Mesendoderm (in vitro differentiated cells): ENCODE measurements around the gene CREB5.

Experiments used
- DNase-seq: peaks from one replicate; pipeline ENCODE4 v3.0.0; 2013
- H2AK5ac ChIP-seq: 2 replicates; pipeline ENCODE4 v1.6.1; 2013; ENCODE audit warnings: low read length, inconsistent platforms
- H2BK120ac ChIP-seq: 2 replicates; pipeline ENCODE4 v1.6.1; 2013; ENCODE audit warnings: low read depth, mild to moderate bottlenecking, low read length, moderate library complexity, mixed read lengths
- H2BK15ac ChIP-seq: replicated peaks from 2 replicates; pipeline ENCODE4 v1.6.1; 2013; ENCODE audit warnings: low read depth, mild to moderate bottlenecking, moderate library complexity
- H2BK5ac ChIP-seq: 2 replicates; pipeline ENCODE4 v1.6.1; 2013; ENCODE audit warnings: low read length, inconsistent platforms
- H3K18ac ChIP-seq: 2 replicates; pipeline ENCODE4 v1.6.1; 2013; ENCODE audit warnings: mild to moderate bottlenecking, low read length, mixed read lengths
- H3K23ac ChIP-seq: one replicate; pipeline ENCODE4 v1.6.1; 2013; ENCODE audit warnings: low read length
- H3K27ac ChIP-seq: 2 replicates; pipeline ENCODE4 v1.5.1; 2013; ENCODE audit warnings: low read depth, mild to moderate bottlenecking, inconsistent platforms, low read length, moderate library complexity
- H3K27me3 ChIP-seq: 2 replicates; pipeline ENCODE4 v1.6.1; 2013; ENCODE audit warnings: low read length, control low read depth, mild to moderate bottlenecking, inconsistent platforms; ENCODE audit not compliant: insufficient read depth, poor library complexity
- H3K36me3 ChIP-seq: 2 replicates; pipeline ENCODE4 v1.6.1; 2013; ENCODE audit warnings: low read length, inconsistent platforms; ENCODE audit not compliant: control insufficient read depth, insufficient read depth
- H3K4ac ChIP-seq: one replicate; pipeline ENCODE4 v1.6.1; 2013; ENCODE audit warnings: low read depth, mild to moderate bottlenecking, low read length, moderate library complexity
- H3K4me1 ChIP-seq: 2 replicates; pipeline ENCODE4 v1.6.1; 2013; ENCODE audit warnings: low read depth, low read length, inconsistent platforms; ENCODE audit not compliant: control insufficient read depth
- H3K4me2 ChIP-seq: 2 replicates; pipeline ENCODE4 v1.6.1; 2013; ENCODE audit warnings: low read length
- H3K4me3 ChIP-seq: 2 replicates; pipeline ENCODE4 v1.5.1; 2013; ENCODE audit warnings: mild to moderate bottlenecking, low read length
- H3K56ac ChIP-seq: one replicate; pipeline ENCODE4 v1.6.1; 2013; ENCODE audit warnings: low read length
- H3K79me1 ChIP-seq: 2 replicates; pipeline ENCODE4 v1.6.1; 2013; ENCODE audit warnings: low read length, inconsistent platforms
- H3K79me2 ChIP-seq: 2 replicates; pipeline ENCODE4 v1.6.1; 2013; ENCODE audit warnings: mild to moderate bottlenecking, low read length; ENCODE audit not compliant: control insufficient read depth, insufficient read depth
- H3K9ac ChIP-seq: 2 replicates; pipeline ENCODE4 v1.6.1; 2013; ENCODE audit warnings: low read length, inconsistent platforms
- H4K5ac ChIP-seq: one replicate; pipeline ENCODE4 v1.6.1; 2013; ENCODE audit warnings: low read length
- H4K8ac ChIP-seq: one replicate; pipeline ENCODE4 v1.6.1; 2013; ENCODE audit warnings: low read depth, mild to moderate bottlenecking, control low read depth, low read length, moderate library complexity
- WGBS: extraction: QIAGEN DNeasy Blood & Tissue Kit; methylation state at CpG from one replicate; pipeline ENCODE4 v1.1.7; 2013; ENCODE audit warnings: low lambda C conversion rate, missing lambda C conversion rate; ENCODE audit not compliant: insufficient coverage; ENCODE audit errors: extremely low coverage; 5-methylcytosine and 5-hydroxymethylcytosine counted together

CREB5 gene

GRCh38 chr7:28804990-28805389, 392.7 kb downstream of the CREB5 start:
- Histone ChIP-seq H3K18ac (no peak overlapping the region), H4K5ac (no peak overlapping the region), H3K4me2 (no peak overlapping the region), H3K79me2 (no peaks in the 10 kb centered on the region), H3K4ac (no peak overlapping the region), H3K27me3 (no peaks in the 10 kb centered on the region), H3K36me3 (no peaks in the 10 kb centered on the region), H2BK15ac (no peak overlapping the region), H3K23ac (no peak overlapping the region), H3K27ac (no peak overlapping the region), H2BK5ac (no peak overlapping the region), H4K8ac (no peak overlapping the region), H3K79me1 (no peaks in the 10 kb centered on the region), H3K4me1 (no peaks in the 10 kb centered on the region), H3K56ac (no peak overlapping the region), H2AK5ac (no peak overlapping the region), H3K9ac (no peak overlapping the region), H3K4me3 (no peak overlapping the region), H2BK120ac (no peak overlapping the region)
- no CpG with 5 or more reads among the region's 4 CpGs for WGBS
- DNase-seq = no peak

GRCh38 chr7:28806841-28807240, 394.5 kb downstream of the CREB5 start:
- DNase-seq = peak; percentile 40
- no peak overlapping the region for H2BK5ac ChIP-seq
- no peak overlapping the region for H3K27ac ChIP-seq
- no peak overlapping the region for H2BK120ac ChIP-seq
- H3K79me2 ChIP-seq = no peaks in the 10 kb centered on the region
- no peak overlapping the region for H3K4ac ChIP-seq
- H3K27me3 ChIP-seq = no peaks in the 10 kb centered on the region
- H3K23ac ChIP-seq = no peak overlapping the region
- no CpG with 5 or more reads among the region's 7 CpGs for WGBS
- no peak overlapping the region for H3K4me2 ChIP-seq
- H4K5ac ChIP-seq = no peak overlapping the region
- H3K18ac ChIP-seq = no peak overlapping the region
- H2BK15ac ChIP-seq = no peak overlapping the region
- no peaks in the 10 kb centered on the region for H3K36me3 ChIP-seq
- no peak overlapping the region for H3K4me3 ChIP-seq
- no peaks in the 10 kb centered on the region for H3K79me1 ChIP-seq
- no peaks in the 10 kb centered on the region for H3K4me1 ChIP-seq
- no peak overlapping the region for H2AK5ac ChIP-seq
- H3K56ac ChIP-seq = no peak overlapping the region
- H3K9ac ChIP-seq = no peak overlapping the region
- no peak overlapping the region for H4K8ac ChIP-seq

- WGBS = no CpG with 5 or more reads among the region's 6 CpGs
- no peak for DNase-seq
Measured at GRCh38 chr7:28807396-28807994, 395.2 kb downstream of the CREB5 start.

GRCh38 chr7:28808796-28809533, 396.6 kb downstream of the CREB5 start:
- H3K27me3 ChIP-seq = no peaks in the 10 kb centered on the region
- H2BK120ac ChIP-seq = no peak overlapping the region
- no peaks in the 10 kb centered on the region for H3K4me1 ChIP-seq
- no peaks in the 10 kb centered on the region for H3K79me2 ChIP-seq
- H3K36me3 ChIP-seq = no peaks in the 10 kb centered on the region
- H2AK5ac ChIP-seq = no peak overlapping the region
- H3K27ac ChIP-seq = no peak overlapping the region
- no CpG with 5 or more reads among the region's 23 CpGs for WGBS
- H3K56ac ChIP-seq = no peak overlapping the region
- H3K4me3 ChIP-seq = no peak overlapping the region
- no peak overlapping the region for H3K4me2 ChIP-seq
- H3K9ac ChIP-seq = no peak overlapping the region
- no peak overlapping the region for H4K8ac ChIP-seq
- no peak overlapping the region for H2BK15ac ChIP-seq
- H2BK5ac ChIP-seq = no peak overlapping the region
- H3K18ac ChIP-seq = no peak overlapping the region
- peak; percentile 47 for DNase-seq
- H3K79me1 ChIP-seq = no peaks in the 10 kb centered on the region
- H3K23ac ChIP-seq = no peak overlapping the region
- no peak overlapping the region for H3K4ac ChIP-seq
- H4K5ac ChIP-seq = no peak overlapping the region

More at GRCh38 chr7:28807396-28807994, 395.2 kb downstream of the CREB5 start:
- Histone ChIP-seq H3K23ac (no peak overlapping the region), H3K79me1 (no peaks in the 10 kb centered on the region), H3K18ac (no peak overlapping the region), H2BK5ac (no peak overlapping the region), H3K4me3 (no peak overlapping the region), H2BK15ac (no peak overlapping the region), H4K5ac (no peak overlapping the region), H2BK120ac (no peak overlapping the region), H3K27ac (no peak overlapping the region), H3K79me2 (no peaks in the 10 kb centered on the region), H3K9ac (no peak overlapping the region), H3K4me1 (no peaks in the 10 kb centered on the region), H3K4me2 (no peak overlapping the region), H3K27me3 (no peaks in the 10 kb centered on the region), H2AK5ac (no peak overlapping the region), H3K4ac (no peak overlapping the region), H4K8ac (no peak overlapping the region), H3K56ac (no peak overlapping the region), H3K36me3 (no peaks in the 10 kb centered on the region)

GRCh38 chr7:28811008-28811407, 398.7 kb downstream of the CREB5 start:
- Histone ChIP-seq H3K27ac (no peak overlapping the region), H3K9ac (no peak overlapping the region), H3K27me3 (no peaks in the 10 kb centered on the region), H2BK120ac (no peak overlapping the region), H3K4me1 (no peaks in the 10 kb centered on the region), H3K23ac (no peak overlapping the region), H3K4me3 (no peak overlapping the region), H4K5ac (no peak overlapping the region), H2BK5ac (no peak overlapping the region), H2AK5ac (no peak overlapping the region), H3K18ac (no peak overlapping the region), H4K8ac (no peak overlapping the region), H3K56ac (no peak overlapping the region), H3K4ac (no peak overlapping the region), H3K79me1 (no peaks in the 10 kb centered on the region), H3K36me3 (no peaks in the 10 kb centered on the region), H3K4me2 (no peak overlapping the region), H2BK15ac (no peak overlapping the region), H3K79me2 (no peaks in the 10 kb centered on the region)
- no peak for DNase-seq
- WGBS = no CpG with 5 or more reads among the region's 3 CpGs
